SHP77 (cell line): ENCODE measurements around the gene C15orf39.
"Not testable (repeated sequence)": the region's sequence is repeated elsewhere in the genome, so short reads cannot be mapped to it uniquely, and the experiment has no call there.

Experiments used
- DNase-seq, 2 experiments: peaks; one replicate each; lab custom pipeline; 2025; lab: John Stamatoyannopoulos, UW

The C15orf39 gene

GRCh38 chr15:75201616-75202250 lies at the start of gene C15orf39:
Gene C15orf39 (plus strand): TSS chr15:75201882. CDS start chr15:75206049, 4,167 bp downstream.
- peak; percentile 25 to 61 for DNase-seq

- no peak for DNase-seq
These were observed 49.2 kb upstream of the C15orf39 start for GRCh38 chr15:75152382-75153079.

GRCh38 chr15:75153087-75153486 lies 48.6 kb upstream of the C15orf39 start:
- peak in 1 of 2 experiments; percentile 29 for DNase-seq

- no peak for DNase-seq
These were observed 48.0 kb upstream of the C15orf39 start for GRCh38 chr15:75153565-75154276.

- no peak for DNase-seq
These were observed 47.1 kb upstream of the C15orf39 start for GRCh38 chr15:75154461-75155062.

GRCh38 chr15:75156326-75157215 lies 45.1 kb upstream of the C15orf39 start:
- DNase-seq = no peak

- DNase-seq = no peak
These were observed 43.3 kb upstream of the C15orf39 start for GRCh38 chr15:75158402-75158801.

GRCh38 chr15:75159244-75159643 lies 42.4 kb upstream of the C15orf39 start:
- DNase-seq = no peak

GRCh38 chr15:75161106-75161916 lies 40.4 kb upstream of the C15orf39 start:
- DNase-seq = no peak

- DNase-seq = no peak
These were observed 39.7 kb upstream of the C15orf39 start for GRCh38 chr15:75161917-75162414.

- DNase-seq = no peak
These were observed 38.5 kb upstream of the C15orf39 start for GRCh38 chr15:75163150-75163564.

GRCh38 chr15:75164625-75165350 lies 36.9 kb upstream of the C15orf39 start:
- no peak for DNase-seq

- not testable (repeated sequence) for DNase-seq
These were observed 35.1 kb upstream of the C15orf39 start for GRCh38 chr15:75166489-75167063.

- DNase-seq = no peak
These were observed 33.9 kb upstream of the C15orf39 start for GRCh38 chr15:75167588-75168350.

GRCh38 chr15:75168374-75168773 lies 33.3 kb upstream of the C15orf39 start:
- no peak for DNase-seq

- no peak for DNase-seq
These were observed 31.5 kb upstream of the C15orf39 start for GRCh38 chr15:75170203-75170602.

- DNase-seq = no peak
These were observed 30.9 kb upstream of the C15orf39 start for GRCh38 chr15:75170711-75171341.

- no peak for DNase-seq
These were observed 30.3 kb upstream of the C15orf39 start for GRCh38 chr15:75171408-75171807.
